Raji (cell line): ENCODE measurements around the gene DGAT2.

Experiments used
- POLR2A ChIP-seq: IDR thresholded peaks from 2 replicates; pipeline ENCODE4 v1.6.1; 2011; ENCODE audit warnings: low read depth, low read length, control low read depth; ENCODE audit not compliant: insufficient read depth

The DGAT2 gene

GRCh38 chr11:75802913-75803820, 34.6 kb downstream of the DGAT2 start:
- TF ChIP-seq POLR2A: no peak

- TF ChIP-seq POLR2A: no peak
These were observed 40.5 kb downstream of the DGAT2 start for GRCh38 chr11:75809111-75809510.

GRCh38 chr11:75809991-75810390, 41.4 kb downstream of the DGAT2 start:
- TF ChIP-seq POLR2A: no peak

- TF ChIP-seq POLR2A: no peak
These were observed 42.2 kb downstream of the DGAT2 start for GRCh38 chr11:75810637-75811390.

DNA sequence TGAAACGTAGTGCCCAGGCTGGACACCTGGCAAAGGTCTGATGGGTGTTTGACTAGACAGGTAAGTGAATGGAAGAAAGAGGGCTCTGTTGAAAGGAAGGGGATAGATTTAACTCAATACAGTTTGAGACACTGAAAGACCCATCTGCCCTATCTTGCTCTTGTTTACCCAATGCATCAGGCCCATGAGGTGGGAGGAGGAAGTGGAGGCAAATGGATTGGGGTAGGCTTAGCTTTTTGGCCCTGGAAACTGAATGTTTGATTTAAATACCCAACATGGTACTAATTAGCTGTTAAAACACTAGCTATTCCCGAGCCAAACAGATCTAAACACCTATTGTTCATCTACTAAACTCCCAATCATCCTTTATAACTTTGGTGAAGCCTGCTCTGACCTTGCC, 42.9 kb downstream of the DGAT2 start:
- TF ChIP-seq POLR2A: no peak

DNA sequence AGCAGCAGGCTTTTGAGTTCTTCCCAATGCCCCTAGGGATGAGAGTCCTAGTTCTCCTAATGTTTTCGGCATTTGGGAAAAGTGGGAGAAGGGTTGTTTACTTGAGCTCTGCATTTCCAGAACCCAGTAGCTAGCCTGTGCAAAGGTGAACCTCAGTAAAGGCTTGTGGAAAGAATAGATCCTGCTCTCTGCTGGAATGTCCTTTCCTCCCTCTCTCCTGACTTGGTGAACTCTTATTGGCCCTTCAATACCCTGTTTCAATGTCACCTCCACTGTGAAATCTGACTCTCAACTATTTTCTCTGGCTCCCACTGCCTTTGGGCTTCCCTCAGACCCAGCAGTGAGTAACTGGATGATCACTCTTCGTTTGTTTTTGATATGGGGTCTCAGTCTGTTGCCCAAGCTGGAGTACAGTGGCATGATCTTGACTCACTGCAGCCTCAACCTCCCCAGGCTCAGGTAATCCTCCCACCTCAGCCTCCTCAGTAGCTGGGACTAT, 44.0 kb downstream of the DGAT2 start:
- TF ChIP-seq POLR2A: no peak

- TF ChIP-seq POLR2A: no peak
These were observed 44.5 kb downstream of the DGAT2 start for GRCh38 chr11:75813124-75813523.

GRCh38 chr11:75813622-75814039, 45.1 kb downstream of the DGAT2 start:
- TF ChIP-seq POLR2A: no peak

DNA sequence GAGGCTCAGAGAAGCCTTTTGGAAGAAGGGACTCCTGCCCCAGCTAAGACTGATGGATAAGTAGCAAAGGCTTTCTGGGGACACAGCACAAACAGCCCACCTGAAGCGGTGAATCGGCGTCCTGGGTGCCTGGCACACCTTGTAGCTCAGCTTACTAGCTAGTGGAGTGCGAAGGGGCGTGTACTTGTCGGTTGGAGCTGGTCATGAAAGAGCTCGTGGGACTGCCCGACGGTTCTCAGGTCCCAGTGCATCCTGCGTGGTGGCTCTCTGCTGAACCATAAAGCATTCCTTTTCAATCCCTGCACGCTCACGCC, 45.7 kb downstream of the DGAT2 start:
- TF ChIP-seq POLR2A: peak; percentile 15; the same call in 1 of the 2 replicates

DNA sequence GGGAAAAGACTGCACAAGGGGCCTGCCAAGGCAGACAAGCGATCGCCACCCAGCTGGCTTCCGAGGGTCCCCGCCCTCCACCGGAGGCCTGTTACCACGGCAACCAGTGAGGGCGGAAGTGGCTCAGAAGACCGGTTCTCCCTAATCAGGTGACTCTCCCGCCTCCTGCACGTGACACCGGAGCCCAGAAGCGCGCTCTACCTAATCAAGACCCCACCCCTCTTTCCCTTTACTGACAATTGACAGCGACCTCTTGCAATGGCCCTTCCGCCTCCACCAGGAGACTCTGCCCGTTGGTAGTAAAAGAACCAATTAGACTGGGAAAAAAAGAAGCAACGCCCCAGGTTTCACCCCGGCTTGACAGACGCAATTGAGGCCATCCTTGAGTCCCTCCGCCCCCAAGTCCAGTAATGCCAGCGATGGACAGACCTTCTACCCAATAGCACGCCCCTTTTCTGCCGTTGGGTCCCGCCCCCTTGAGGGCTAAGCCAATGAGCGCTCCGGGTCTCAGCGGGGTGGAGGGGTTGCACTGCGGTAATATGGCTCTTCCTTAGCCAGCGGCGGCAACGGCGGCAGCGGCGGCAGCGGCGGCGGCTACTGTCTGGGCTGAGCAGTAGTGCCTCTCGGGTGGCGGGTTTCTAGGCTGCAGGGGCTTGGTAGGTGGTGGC, 46.2 kb downstream of the DGAT2 start, which contains the start of gene UVRAG:
UVRAG (plus strand) TSS at position 534 of the 668 bp plus-strand sequence. CDS start 198 bp downstream, outside the sequence.
- TF ChIP-seq POLR2A: peak; percentile 72

- no peak; the same call in none of the 2 replicates for TF ChIP-seq POLR2A
These were observed 47.0 kb downstream of the DGAT2 start for GRCh38 chr11:75815345-75816168.

- TF ChIP-seq POLR2A: 0 out of 2 replicates have a peak, but pooled peaks have one; percentile 27
These were observed 48.1 kb downstream of the DGAT2 start for GRCh38 chr11:75816561-75817239.

- TF ChIP-seq POLR2A: no peak
These were observed 52.1 kb downstream of the DGAT2 start for GRCh38 chr11:75820645-75821044.

GRCh38 chr11:75821202-75821601, 52.6 kb downstream of the DGAT2 start:
- TF ChIP-seq POLR2A: no peak
